HG02973 (cell line): ENCODE measurements around the gene BRAT1.

Experiments
- ATAC-seq: cut with Tn5 transposase; IDR thresholded peaks from one replicate; pipeline ENCODE4 v1.9.1; 2021; ENCODE audit warnings: moderate library complexity; ENCODE audit not compliant: unreplicated experiment

Gene BRAT1

GRCh38 chr7:2525658-2526630 lies 29.4 kb downstream of the BRAT1 start:
- no peak for ATAC-seq

- ATAC-seq: no peak
These were observed 30.3 kb downstream of the BRAT1 start for GRCh38 chr7:2524808-2525657.

- ATAC-seq: no peak
These were observed 31.1 kb downstream of the BRAT1 start for GRCh38 chr7:2523941-2524807.

- no peak for ATAC-seq
These were observed 31.8 kb downstream of the BRAT1 start for GRCh38 chr7:2523461-2523936.

GRCh38 chr7:2522780-2523433 lies 32.4 kb downstream of the BRAT1 start:
- no peak for ATAC-seq

GRCh38 chr7:2521952-2522591 lies 33.3 kb downstream of the BRAT1 start:
- ATAC-seq: no peak

- ATAC-seq: no peak
These were observed 34.0 kb downstream of the BRAT1 start for GRCh38 chr7:2521341-2521745.

GRCh38 chr7:2520761-2521290 lies 34.5 kb downstream of the BRAT1 start:
- no peak for ATAC-seq

GRCh38 chr7:2520131-2520760 lies 35.1 kb downstream of the BRAT1 start:
- no peak for ATAC-seq

GRCh38 chr7:2519119-2519930 lies 36.0 kb downstream of the BRAT1 start, which contains the start of gene LFNG:
TSS of gene LFNG (plus strand) at chr7:2519774. CDS start at chr7:2519862, 88 bp downstream.
- peak; percentile 82 for ATAC-seq

GRCh38 chr7:2518737-2519118 lies 36.6 kb downstream of the BRAT1 start:
- peak; percentile 2 for ATAC-seq

GRCh38 chr7:2517678-2518507 lies 37.4 kb downstream of the BRAT1 start:
- no peak for ATAC-seq

GRCh38 chr7:2517026-2517425 lies 38.3 kb downstream of the BRAT1 start:
- no peak for ATAC-seq

- ATAC-seq: no peak
These were observed 39.1 kb downstream of the BRAT1 start for GRCh38 chr7:2516194-2516555.

- no peak for ATAC-seq
These were observed 39.7 kb downstream of the BRAT1 start for GRCh38 chr7:2515424-2516193.
